Glutamatergic neuron (in vitro differentiated cells): ENCODE data around the gene COPS9. TPM values are rescaled to one million over a fixed set of nuclear protein-coding genes. Genes with fewer than 3 reads are reported as not detected.
A peak's percentile ranks its signal among the peaks of the same experiment; 100 is the strongest.

Experiments
- DNase-seq: peaks from one replicate; pipeline ENCODE4 v3.0.0; 2022
- H3K27ac Mint-ChIP-seq: one replicate; pipeline ENCODE4 v1.8.0; 2020; ENCODE audit warnings: mild to moderate bottlenecking, mixed read lengths, inconsistent platforms; ENCODE audit not compliant: unreplicated experiment
- H3K27me3 Mint-ChIP-seq: one replicate; pipeline ENCODE4 v1.8.0; 2020; ENCODE audit warnings: mild to moderate bottlenecking, moderate library complexity, mixed read lengths, inconsistent platforms; ENCODE audit not compliant: unreplicated experiment
- H3K36me3 Mint-ChIP-seq: one replicate; pipeline ENCODE4 v1.8.0; 2020; ENCODE audit warnings: mild to moderate bottlenecking, mixed read lengths, inconsistent platforms; ENCODE audit not compliant: unreplicated experiment
- H3K4me1 Mint-ChIP-seq: one replicate; pipeline ENCODE4 v1.8.0; 2020; ENCODE audit warnings: mild to moderate bottlenecking, low read depth, mixed read lengths, inconsistent platforms; ENCODE audit not compliant: unreplicated experiment
- H3K4me3 Mint-ChIP-seq: one replicate; pipeline ENCODE4 v1.8.0; 2020; ENCODE audit warnings: mild to moderate bottlenecking, mixed read lengths, inconsistent platforms; ENCODE audit not compliant: unreplicated experiment
- H3K9me3 Mint-ChIP-seq: one replicate; pipeline ENCODE4 v1.8.0; 2020; ENCODE audit warnings: mild to moderate bottlenecking, moderate library complexity, mixed read lengths, inconsistent platforms; ENCODE audit not compliant: unreplicated experiment
- total RNA-seq: library from RNA; stranded (reverse); fragmentation: NEBNext Ultra II Directional; extraction: Animal tissue kit (Norgen Biotek cat#: 25700); gene quantifications from one replicate; pipeline ENCODE4 v1.2.1, GENCODE V29; 2021; ENCODE audit not compliant: unreplicated experiment
- TF ChIP-seq, protein P1 (sequence below): fragments of 200-600 bp; sonication (generic); IDR thresholded peaks from one replicate; pipeline ENCODE4 v1.5.0; 2021; ENCODE audit not compliant: partially characterized antibody, unreplicated experiment

The COPS9 gene
- total RNA-seq, 1 donor from 2014 or later = 121 TPM

GRCh38 chr2:240149943-240150784, 14.1 kb upstream of the COPS9 start:
- H3K4me1 Mint-ChIP-seq = peaks cover 18% of the 10 kb centered on the region
- H3K4me3 Mint-ChIP-seq = no peak overlapping the region
- peak; percentile 79 for DNase-seq
- H3K27ac Mint-ChIP-seq = no peak overlapping the region
- TF ChIP-seq, protein P1, sequence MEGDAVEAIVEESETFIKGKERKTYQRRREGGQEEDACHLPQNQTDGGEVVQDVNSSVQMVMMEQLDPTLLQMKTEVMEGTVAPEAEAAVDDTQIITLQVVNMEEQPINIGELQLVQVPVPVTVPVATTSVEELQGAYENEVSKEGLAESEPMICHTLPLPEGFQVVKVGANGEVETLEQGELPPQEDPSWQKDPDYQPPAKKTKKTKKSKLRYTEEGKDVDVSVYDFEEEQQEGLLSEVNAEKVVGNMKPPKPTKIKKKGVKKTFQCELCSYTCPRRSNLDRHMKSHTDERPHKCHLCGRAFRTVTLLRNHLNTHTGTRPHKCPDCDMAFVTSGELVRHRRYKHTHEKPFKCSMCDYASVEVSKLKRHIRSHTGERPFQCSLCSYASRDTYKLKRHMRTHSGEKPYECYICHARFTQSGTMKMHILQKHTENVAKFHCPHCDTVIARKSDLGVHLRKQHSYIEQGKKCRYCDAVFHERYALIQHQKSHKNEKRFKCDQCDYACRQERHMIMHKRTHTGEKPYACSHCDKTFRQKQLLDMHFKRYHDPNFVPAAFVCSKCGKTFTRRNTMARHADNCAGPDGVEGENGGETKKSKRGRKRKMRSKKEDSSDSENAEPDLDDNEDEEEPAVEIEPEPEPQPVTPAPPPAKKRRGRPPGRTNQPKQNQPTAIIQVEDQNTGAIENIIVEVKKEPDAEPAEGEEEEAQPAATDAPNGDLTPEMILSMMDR = peak; percentile 87
- peaks cover 8% of the 10 kb centered on the region for H3K9me3 Mint-ChIP-seq
- peaks cover 11% of the 10 kb centered on the region for H3K36me3 Mint-ChIP-seq
- peaks cover 13% of the 10 kb centered on the region for H3K27me3 Mint-ChIP-seq

DNA sequence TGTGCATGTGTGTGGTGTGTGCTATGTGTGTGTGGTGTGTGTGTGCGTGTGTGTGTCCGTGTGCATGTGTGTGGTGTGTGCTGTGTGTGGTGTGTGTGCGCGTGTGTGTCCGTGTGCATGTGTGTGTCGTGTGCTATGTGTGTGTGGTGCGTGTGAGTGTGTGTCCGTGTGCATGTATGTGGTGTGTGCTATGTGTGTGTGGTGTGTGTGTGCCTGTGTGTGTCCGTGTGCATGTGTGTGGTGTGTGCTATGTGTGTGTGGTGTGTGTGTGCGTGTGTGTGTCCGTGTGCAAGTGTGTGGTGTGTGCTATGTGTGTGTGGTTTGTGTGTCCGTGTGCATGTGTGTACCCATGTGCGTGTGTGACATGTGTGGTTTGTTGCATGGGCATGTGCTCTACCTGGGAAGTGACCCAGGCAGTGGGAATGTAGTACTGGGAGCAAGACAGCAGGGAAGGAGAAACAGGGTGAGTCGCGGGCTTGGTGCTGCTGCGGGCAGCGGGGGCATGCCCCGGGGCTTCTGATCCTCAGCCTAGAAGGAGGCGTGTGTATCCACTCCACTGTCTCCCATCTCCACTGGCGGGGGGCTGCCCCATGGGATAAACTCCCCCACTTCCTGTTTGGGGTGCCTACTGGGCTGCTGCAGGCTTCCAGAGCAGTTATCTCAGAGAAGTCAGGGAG, 11.9 kb upstream of the COPS9 start:
- Mint-ChIP-seq H3K27me3 (peaks cover 7% of the 10 kb centered on the region), H3K36me3 (peaks cover 6% of the 10 kb centered on the region), H3K27ac (no peak overlapping the region), H3K9me3 (peaks cover 4% of the 10 kb centered on the region), H3K4me1 (peaks cover 15% of the 10 kb centered on the region), H3K4me3 (no peak overlapping the region)
- no peak for DNase-seq
- TF ChIP-seq, protein P1 = no peak

DNA sequence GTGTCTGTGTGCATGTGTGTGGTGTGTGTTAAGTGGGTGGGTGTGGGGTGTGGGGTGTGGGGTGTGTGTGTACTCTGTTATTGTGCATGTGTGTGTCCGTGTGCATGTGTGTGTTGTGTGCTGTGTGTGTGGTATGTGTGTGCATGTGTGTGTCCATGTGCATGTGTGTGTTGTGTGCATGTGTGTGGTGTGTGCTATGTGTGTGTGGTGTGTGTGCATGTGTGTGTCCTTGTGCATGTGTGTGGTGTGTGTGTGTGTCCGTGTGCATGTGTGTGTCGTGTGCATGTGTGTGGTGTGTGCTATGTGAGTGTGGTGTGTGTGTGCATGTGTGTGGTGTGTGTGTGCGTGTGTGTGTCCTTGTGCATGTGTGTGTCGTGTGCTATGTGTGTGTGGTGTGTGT, 11.3 kb upstream of the COPS9 start:
- Mint-ChIP-seq H3K4me1 (peaks cover 15% of the 10 kb centered on the region), H3K9me3 (peaks cover 2% of the 10 kb centered on the region), H3K27me3 (peaks cover 7% of the 10 kb centered on the region), H3K36me3 (no peaks in the 10 kb centered on the region), H3K27ac (peak overlapping the region; percentile 67), H3K4me3 (peak overlapping the region; percentile 16)
- no peak for DNase-seq
- TF ChIP-seq, protein P1 = no peak

DNA sequence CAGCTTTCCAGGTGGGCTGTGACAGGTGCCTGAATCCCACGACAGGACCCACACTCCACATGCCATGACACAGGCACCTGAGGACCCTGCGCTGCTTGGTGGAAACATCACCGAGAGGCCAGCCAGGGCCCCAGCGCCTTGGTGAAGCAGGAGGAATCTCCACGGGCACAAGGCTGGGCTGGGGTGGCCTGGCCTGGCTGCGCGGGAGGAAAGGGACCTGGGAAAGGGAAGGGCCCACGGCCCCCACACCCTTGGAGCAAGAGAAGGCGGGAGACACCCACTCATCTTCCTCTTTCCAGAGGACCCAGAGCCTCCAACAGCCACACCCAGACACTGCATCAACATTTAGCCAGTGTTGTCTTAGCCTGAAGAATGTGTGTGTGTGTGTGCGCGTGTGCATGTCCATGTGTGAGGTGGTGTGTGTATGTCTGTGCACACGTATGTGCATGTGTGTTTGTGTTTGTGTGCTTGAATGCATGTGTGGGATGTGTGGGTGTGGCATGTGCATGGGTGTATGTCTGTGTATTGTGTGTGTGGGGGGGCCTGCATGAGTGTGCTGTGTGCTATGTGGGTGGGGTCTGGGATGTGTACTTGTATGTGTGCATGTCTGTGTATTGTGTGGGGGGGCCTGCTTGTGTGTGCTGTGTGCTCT, 10.6 kb upstream of the COPS9 start:
- H3K27me3 Mint-ChIP-seq = peaks cover 10% of the 10 kb centered on the region
- H3K36me3 Mint-ChIP-seq = no peaks in the 10 kb centered on the region
- TF ChIP-seq, protein P1 = no peak
- H3K4me1 Mint-ChIP-seq = peaks cover 15% of the 10 kb centered on the region
- H3K27ac Mint-ChIP-seq = peak overlapping the region; percentile 67
- H3K4me3 Mint-ChIP-seq = peak overlapping the region; percentile 16
- H3K9me3 Mint-ChIP-seq = peaks cover 2% of the 10 kb centered on the region
- no peak for DNase-seq

- no peaks in the 10 kb centered on the region for H3K36me3 Mint-ChIP-seq
- H3K4me1 Mint-ChIP-seq = peaks cover 15% of the 10 kb centered on the region
- TF ChIP-seq, protein P1 = no peak
- H3K4me3 Mint-ChIP-seq = no peak overlapping the region
- no peak for DNase-seq
- H3K27me3 Mint-ChIP-seq = peaks cover 10% of the 10 kb centered on the region
- peak overlapping the region; percentile 59 for H3K27ac Mint-ChIP-seq
- peaks cover 2% of the 10 kb centered on the region for H3K9me3 Mint-ChIP-seq
These were observed 10.0 kb upstream of the COPS9 start for GRCh38 chr2:240146141-240146561.
